Endothelial cell of umbilical vein (primary cell): ENCODE data around the gene SLC9A3. TPM values are rescaled to one million over a fixed set of nuclear protein-coding genes. Genes with fewer than 3 reads are reported as not detected.

Experiments used
- BruUV-seq: library from RNA; stranded (reverse); fragments of 400-500 nt; replicated peaks from 2 replicates; lab custom pipeline; 2021; lab: Mats Ljungman, UMichigan
- CTCF ChIA-PET: fragments of 300-600, 350-600 bp; sonication (Branson Sonifier 250); formaldehyde crosslinking; loops from one replicate; lab custom pipeline; 2021; ENCODE audit warnings: antibody characterized with exemption, inconsistent platforms; lab: Charles Lee
- POLR2A ChIA-PET: fragments of 300-600, 350-600 bp; sonication (Branson Sonifier 250); formaldehyde crosslinking; loops from one replicate; lab custom pipeline; 2021; ENCODE audit warnings: antibody characterized with exemption, inconsistent platforms; lab: Charles Lee
- DNase-seq: peaks from one replicate; pipeline ENCODE4 v3.0.0-alpha.2; 2011; ENCODE audit warnings: low read depth, low spot score
- FAIRE-seq: peaks from 2 replicates; lab custom pipeline; 2011; peaks lifted over from hg19 to GRCh38; lab: Jason Lieb, UNC
- H2AFZ ChIP-seq: 2 replicates; pipeline ENCODE4 v1.6.0; 2012; ENCODE audit warnings: low read depth, low read length, control low read depth, inconsistent platforms
- H3K27ac ChIP-seq: 2 replicates; pipeline ENCODE4 v1.5.1; 2011; ENCODE audit warnings: low read depth, mild to moderate bottlenecking, control low read depth, low read length, moderate library complexity; ENCODE audit not compliant: insufficient read depth
- H3K27me3 ChIP-seq, 2 experiments: 2 replicates each; pipeline versions ENCODE4 v1.6.0 to v1.6.1; 2011; ENCODE audit warnings: low read length in 2 of 2, mixed read lengths in 1 of 2; ENCODE audit not compliant: control insufficient read depth in 2 of 2, insufficient read depth in 2 of 2
- H3K36me3 ChIP-seq, 2 experiments: 2 replicates in 1 of 2; 3 replicates in 1 of 2; pipeline ENCODE4 v1.5.1; 2011; ENCODE audit warnings: low read length in 2 of 2, mild to moderate bottlenecking in 1 of 2, moderate library complexity in 1 of 2; ENCODE audit not compliant: control insufficient read depth in 2 of 2, insufficient read depth in 2 of 2; ENCODE audit errors: extremely low read depth in 1 of 2
- H3K4me1 ChIP-seq: 3 replicates; pipeline ENCODE4 v1.5.1; 2011; ENCODE audit warnings: mild to moderate bottlenecking, low read length; ENCODE audit not compliant: control insufficient read depth, insufficient read depth; ENCODE audit errors: extremely low read depth
- H3K4me2 ChIP-seq: 2 replicates; pipeline ENCODE4 v1.6.1; 2011; ENCODE audit warnings: low read length, control low read depth, mixed read lengths; ENCODE audit not compliant: insufficient read depth
- H3K4me3 ChIP-seq, 3 experiments: fragments of 200-600 bp in 1 of 3; sonication (generic), shearing (Covaris generic) in 1 of 3; replicated peaks in 1 of 3; 2 replicates each; pipeline ENCODE4 v1.5.1; 2011 to 2016; ENCODE audit warnings: control low read depth in 3 of 3, low read length in 3 of 3, mild to moderate bottlenecking in 2 of 3, inconsistent platforms in 1 of 3, low read depth in 1 of 3, moderate library complexity in 1 of 3; ENCODE audit not compliant: insufficient read depth in 1 of 3
- H3K79me2 ChIP-seq: 2 replicates; pipeline ENCODE4 v1.6.0; 2012; ENCODE audit warnings: low read length, inconsistent platforms; ENCODE audit not compliant: control insufficient read depth, insufficient read depth
- H3K9ac ChIP-seq: replicated peaks from 2 replicates; pipeline ENCODE3; 2011; ENCODE audit warnings: low read length, control low read depth; ENCODE audit not compliant: insufficient read depth; ENCODE audit errors: extremely low read depth
- H3K9me1 ChIP-seq: replicated peaks from 3 replicates; pipeline ENCODE4 v1.6.0; 2011; ENCODE audit warnings: mild to moderate bottlenecking, low read length; ENCODE audit not compliant: control insufficient read depth, insufficient read depth; ENCODE audit errors: extremely low read depth
- H3K9me3 ChIP-seq: replicated peaks from 2 replicates; pipeline ENCODE4 v1.5.1; 2012; ENCODE audit warnings: low read length, inconsistent platforms; ENCODE audit not compliant: control insufficient read depth, insufficient read depth
- H4K20me1 ChIP-seq: replicated peaks from 2 replicates; pipeline ENCODE3; 2011; ENCODE audit warnings: mild to moderate bottlenecking, low read length; ENCODE audit not compliant: control insufficient read depth, insufficient read depth; ENCODE audit errors: extremely low read depth
- EZH2 ChIP-seq: IDR thresholded peaks from 2 replicates; pipeline ENCODE4 v1.6.1; 2012; ENCODE audit warnings: borderline replicate concordance, low read depth, mild to moderate bottlenecking, moderate library complexity, low read length, inconsistent platforms; ENCODE audit not compliant: severe bottlenecking
- GATA2 ChIP-seq: IDR thresholded peaks from 2 replicates; pipeline ENCODE4 v1.7.0; 2011; ENCODE audit warnings: low read depth, mild to moderate bottlenecking, moderate library complexity, mixed read lengths, low read length; ENCODE audit not compliant: insufficient read length, insufficient read depth
- JUN ChIP-seq: IDR thresholded peaks from 2 replicates; pipeline ENCODE4 v1.6.1; 2011; ENCODE audit warnings: borderline replicate concordance, low read depth; ENCODE audit not compliant: insufficient read length, insufficient read depth
- MYC ChIP-seq: IDR thresholded peaks from one replicate; pipeline ENCODE4 v1.6.1; 2011; ENCODE audit warnings: mild to moderate bottlenecking, low read depth, low read length
- dilution Hi-C: fragments of 300-500 bp; cut with MboI; formaldehyde crosslinking; loops from one replicate; pipeline ENCODE4 v1.15.0; 2019; ENCODE audit warnings: low sequenced_read_pairs; ENCODE audit not compliant: extremely low pct_ligation_motif_present
- intact Hi-C: fragments of 100-400 bp; cut with micrococcal nuclease; formaldehyde crosslinking; loops from one replicate; pipeline ENCODE4 v1.10.0; 2022
- polyA plus RNA-seq, 4 experiments: library from polyadenylated mRNA; depleted of rRNA in 3 of 4; stranded (reverse) in 3 of 4; unstranded in 1 of 4; fragments of >200 nt; gene quantifications; 2 replicates each; pipeline versions ENCODE4 v1.2.1 to v1.2.3, GENCODE V29; 2011 to 2012; ENCODE audit warnings: missing spikeins in 1 of 4
- total RNA-seq: library from RNA; stranded (reverse); gene quantifications from 2 replicates; pipeline ENCODE4 v1.2.3, GENCODE V29; 2021

The SLC9A3 gene
- total and polyA plus RNA-seq, 2 donors (not counting 3 experiments of a cell fraction or from before 2014, with no cell fraction given): 0.79 to 0.82 TPM

- no peaks in the 10 kb centered on the region for H4K20me1 ChIP-seq
- no peaks in the 10 kb centered on the region for H3K9me3 ChIP-seq
- peaks cover 0 to 3% of the 10 kb centered on the region in 2 experiments for H3K27me3 ChIP-seq
- CTCF ChIA-PET: no interaction called here
- POLR2A ChIA-PET: no interaction called here
- H3K27ac ChIP-seq: no peak overlapping the region
- no peaks in the 10 kb centered on the region for H3K4me1 ChIP-seq
- H2AFZ ChIP-seq: no peak overlapping the region
- H3K9me1 ChIP-seq: no peaks in the 10 kb centered on the region
- intact Hi-C loops (no loop called here), dilution Hi-C loops (no loop called here)
- FAIRE-seq (no peak), DNase-seq (no peak)
- H3K9ac ChIP-seq: no peak overlapping the region
- H3K79me2 ChIP-seq: no peaks in the 10 kb centered on the region
- H3K4me2 ChIP-seq: no peak overlapping the region
- TF ChIP-seq GATA2: no peak
- no peak for TF ChIP-seq EZH2
- no peak overlapping the region for H3K4me3 ChIP-seq
- BruUV-seq: no TSS peak
- H3K36me3 ChIP-seq: no peaks in the 10 kb centered on the region
These were observed 18.2 kb downstream of the SLC9A3 start for GRCh38 chr5:505951-506525.

GRCh38 chr5:504326-505154, 19.7 kb downstream of the SLC9A3 start:
- Histone ChIP-seq H3K9ac (no peak overlapping the region), H3K4me1 (no peaks in the 10 kb centered on the region), H4K20me1 (no peaks in the 10 kb centered on the region), H3K27ac (no peak overlapping the region), H2AFZ (no peak overlapping the region), H3K36me3 (no peaks in the 10 kb centered on the region), H3K9me3 (no peaks in the 10 kb centered on the region), H3K4me2 (no peak overlapping the region), H3K27me3 (peaks cover 0 to 3% of the 10 kb centered on the region in 2 experiments), H3K4me3 (no peak overlapping the region), H3K9me1 (no peaks in the 10 kb centered on the region), H3K79me2 (no peaks in the 10 kb centered on the region)
- TF ChIP-seq MYC: no peak
- no peak for TF ChIP-seq JUN
- no TSS peak for BruUV-seq
- DNase-seq (no peak), FAIRE-seq (no peak)
- ChIA-PET CTCF (interaction anchor here (1.0 kb wide), 1 partner anchor 58 kb away, joined by 4 read pairs; no protein-coding TSS in a partner anchor), POLR2A (no interaction called here)
- intact Hi-C loops: no loop called here
- dilution Hi-C loops: no loop called here
